Stomach (tissue), 4 donors: ENCODE measurements around the gene PFKFB4.

ENCODE experiments used
- CTCF ChIP-seq, 7 experiments: fragments of 450-650 bp in 4 of 7; fragments of 200-600 bp in 3 of 7; sonication (generic) in 3 of 7; IDR thresholded peaks; one replicate each; pipeline ENCODE4 v1.5.1; 2016 to 2019; ENCODE audit warnings: antibody characterized with exemption in 7 of 7, control low read depth in 2 of 7, mild to moderate bottlenecking in 1 of 7
- EP300 ChIP-seq: sonication (generic); formaldehyde crosslinking; IDR thresholded peaks from one replicate; pipeline ENCODE4 v1.6.1; 2017; ENCODE audit warnings: antibody characterized with exemption
- POLR2A ChIP-seq, 4 donors: fragments of 450-650 bp; IDR thresholded peaks; one replicate each; pipeline ENCODE4 v1.6.1; 2016; ENCODE audit warnings: antibody characterized with exemption in 4 of 4, control low read depth in 2 of 4, mild to moderate bottlenecking in 1 of 4, moderate library complexity in 1 of 4
- POLR2AphosphoS5 ChIP-seq, 3 donors: sonication (generic); formaldehyde crosslinking; IDR thresholded peaks; one replicate each; pipeline ENCODE4 v1.6.1; 2016; ENCODE audit warnings: antibody characterized with exemption in 3 of 3

GRCh38 chr3:48572517-48572916, 15.9 kb upstream of the PFKFB4 start:
- TF ChIP-seq POLR2AphosphoS5 (IDR thresholded peaks at IDR 0.05): no peak
- no peak for TF ChIP-seq CTCF (IDR thresholded peaks at IDR 0.05)
- no peak for TF ChIP-seq EP300
- no peak for TF ChIP-seq POLR2A (IDR thresholded peaks at IDR 0.05)
